CD14-positive monocyte (primary cell): Measurements from ENCODE around the gene BSND. TPM values are rescaled to one million over a fixed set of nuclear protein-coding genes. Genes with fewer than 3 reads are reported as not detected.

Source experiments
- DNase-seq, 3 donors: peaks; one replicate each; pipeline ENCODE4 v3.0.0-alpha.2; 2011 to 2022
- H2AFZ ChIP-seq: 2 replicates; pipeline ENCODE4 v1.6.0; 2012; ENCODE audit warnings: mild to moderate bottlenecking, low read depth, low read length, inconsistent platforms; ENCODE audit not compliant: insufficient read depth, poor library complexity, severe bottlenecking
- H3K27ac ChIP-seq, 2 donors: 1 replicate in 1 of 2; 2 replicates in 1 of 2; pipeline ENCODE4 v1.5.1; 2012 to 2013; ENCODE audit warnings: low read length in 2 of 2, control low read depth in 1 of 2, inconsistent platforms in 1 of 2, low read depth in 1 of 2, mild to moderate bottlenecking in 1 of 2
- H3K27me3 ChIP-seq, 2 donors: one replicate each; pipeline versions ENCODE4 v1.6.0 to v1.6.1; 2011 to 2013; ENCODE audit warnings: low read length in 2 of 2; ENCODE audit not compliant: control insufficient read depth in 2 of 2, insufficient read depth in 2 of 2
- H3K36me3 ChIP-seq, 2 donors: replicated peaks in 1 of 2; 1 replicate in 1 of 2; 2 replicates in 1 of 2; pipeline versions ENCODE4 v1.5.1 to v1.6.1; 2012 to 2013; ENCODE audit warnings: low read length in 2 of 2, control low read depth in 1 of 2, inconsistent platforms in 1 of 2, mild to moderate bottlenecking in 1 of 2; ENCODE audit not compliant: insufficient read depth in 2 of 2, control insufficient read depth in 1 of 2
- H3K4me1 ChIP-seq, 2 donors: 1 replicate in 1 of 2; 2 replicates in 1 of 2; pipeline versions ENCODE4 v1.5.1 to v1.6.1; 2012 to 2013; ENCODE audit warnings: low read length in 2 of 2, control low read depth in 1 of 2, inconsistent platforms in 1 of 2, mild to moderate bottlenecking in 1 of 2, moderate library complexity in 1 of 2; ENCODE audit not compliant: insufficient read depth in 2 of 2, control insufficient read depth in 1 of 2
- H3K4me2 ChIP-seq: replicated peaks from 2 replicates; pipeline ENCODE3; 2012; ENCODE audit warnings: low read length, moderate library complexity, mild to moderate bottlenecking; ENCODE audit not compliant: poor library complexity, severe bottlenecking; ENCODE audit errors: extremely low read depth
- H3K4me3 ChIP-seq, 3 experiments: fragments of 200-600 bp in 1 of 3; sonication (generic) in 1 of 3; replicated peaks in 1 of 3; 1 replicate in 2 of 3; 2 replicates in 1 of 3; pipeline ENCODE4 v1.5.1; 2011 to 2013; ENCODE audit warnings: low read length in 3 of 3, mild to moderate bottlenecking in 3 of 3, control low read depth in 2 of 3, low read depth in 2 of 3, inconsistent platforms in 1 of 3, moderate library complexity in 1 of 3
- H3K79me2 ChIP-seq: 2 replicates; pipeline ENCODE4 v1.6.0; 2012; ENCODE audit warnings: mild to moderate bottlenecking, control low read depth, inconsistent platforms, low read length, moderate library complexity; ENCODE audit not compliant: insufficient read depth
- H3K9ac ChIP-seq: 2 replicates; pipeline ENCODE4 v1.6.0; 2017; ENCODE audit warnings: low read length, mild to moderate bottlenecking; ENCODE audit not compliant: insufficient read depth, poor library complexity, severe bottlenecking
- H3K9me3 ChIP-seq, 2 donors: replicated peaks in 1 of 2; 1 replicate in 1 of 2; 2 replicates in 1 of 2; pipeline versions ENCODE4 v1.5.1 to v1.6.1; 2012 to 2013; ENCODE audit warnings: low read length in 2 of 2, control low read depth in 1 of 2; ENCODE audit not compliant: control insufficient read depth in 1 of 2, insufficient read depth in 1 of 2
- H4K20me1 ChIP-seq: 2 replicates; pipeline ENCODE4 v1.6.0; 2012; ENCODE audit warnings: mild to moderate bottlenecking, low read length, control low read depth, moderate library complexity; ENCODE audit not compliant: insufficient read depth
- H3K27ac Mint-ChIP-seq, 7 donors: one replicate each; pipeline ENCODE4 v1.8.0; 2020; ENCODE audit warnings: mild to moderate bottlenecking in 7 of 7, mixed read lengths in 7 of 7, moderate library complexity in 6 of 7, inconsistent platforms in 2 of 7
- H3K27me3 Mint-ChIP-seq, 3 donors: one replicate each; pipeline ENCODE4 v1.8.0; 2021 to 2022; ENCODE audit warnings: low read depth in 3 of 3, mild to moderate bottlenecking in 3 of 3, mixed read lengths in 3 of 3, moderate library complexity in 3 of 3, inconsistent platforms in 1 of 3
- H3K36me3 Mint-ChIP-seq, 2 donors: one replicate each; pipeline ENCODE4 v1.8.0; 2020; ENCODE audit warnings: mixed read lengths in 2 of 2, inconsistent platforms in 1 of 2, mild to moderate bottlenecking in 1 of 2
- H3K4me1 Mint-ChIP-seq: one replicate; pipeline ENCODE4 v1.8.0; 2020; ENCODE audit warnings: mild to moderate bottlenecking, mixed read lengths
- H3K4me3 Mint-ChIP-seq, 2 donors: one replicate each; pipeline ENCODE4 v1.8.0; 2020; ENCODE audit warnings: mild to moderate bottlenecking in 2 of 2, mixed read lengths in 2 of 2, moderate library complexity in 1 of 2
- H3K9me3 Mint-ChIP-seq, 7 donors: one replicate each; pipeline ENCODE4 v1.8.0; 2020 to 2022; ENCODE audit warnings: mixed read lengths in 7 of 7, mild to moderate bottlenecking in 6 of 7, moderate library complexity in 6 of 7, inconsistent platforms in 2 of 7
- CTCF ChIP-seq: fragments of 200-600 bp; IDR thresholded peaks from one replicate; pipeline ENCODE4 v1.8.0; 2022; ENCODE audit warnings: antibody characterized with exemption, mild to moderate bottlenecking
- WGBS: methylation state at CpG from one replicate; pipeline ENCODE4 v1.1.5; 2013; ENCODE audit warnings: missing lambda C conversion rate; ENCODE audit not compliant: insufficient coverage; 5-methylcytosine and 5-hydroxymethylcytosine counted together
- intact Hi-C, 2 donors: fragments of 100-400 bp; cut with micrococcal nuclease; formaldehyde crosslinking; loops; one replicate each; pipeline versions ENCODE4 v1.15.0 to v1.15.1; 2023
- polyA plus RNA-seq, 3 donors: library from polyadenylated mRNA; depleted of rRNA in 1 of 3; unstranded in 2 of 3; stranded (reverse) in 1 of 3; fragments of 300-500 nt in 2 of 3; fragments of >200 nt in 1 of 3; fragmentation: Illumina TruSeq in 2 of 3; gene quantifications; 1 replicate in 2 of 3; 2 replicates in 1 of 3; pipeline ENCODE4 v1.2.3, GENCODE V29; 2012 to 2021

Gene BSND
- polyA plus RNA-seq, 3 donors: not detected

- no peaks in the 10 kb centered on the region for H3K79me2 ChIP-seq
- no peaks in the 10 kb centered on the region for H4K20me1 ChIP-seq
- no peaks in the 10 kb centered on the region for H3K9me3 ChIP-seq
- peaks cover 31 to 34% of the 10 kb centered on the region in 2 donors for H3K4me1 ChIP-seq
- no peak overlapping the region for H3K4me3 Mint-ChIP-seq
- no peak for TF ChIP-seq CTCF
- 92% methylated on average over 1 of the region's 5 CpGs for WGBS
- no peaks in the 10 kb centered on the region for H3K36me3 Mint-ChIP-seq
- H3K27me3 Mint-ChIP-seq: peaks cover 3 to 25% (median 14%) of the 10 kb centered on the region in 3 donors
- no peak overlapping the region for H2AFZ ChIP-seq
- intact Hi-C loops: no loop called here
- peak overlapping the region in 1 of 2 donors; percentile 12 for H3K27ac ChIP-seq
- DNase-seq: no peak
- H3K4me3 ChIP-seq: no peak overlapping the region
- H3K4me1 Mint-ChIP-seq: peaks cover 44% of the 10 kb centered on the region
- H3K9me3 Mint-ChIP-seq: peaks cover 0 to 12% (median 2%) of the 10 kb centered on the region in 7 donors
- peak overlapping the region in 4 of 7 donors; percentile 47 to 90 (median 71) for H3K27ac Mint-ChIP-seq
- peaks cover 0 to 10% of the 10 kb centered on the region in 2 donors for H3K27me3 ChIP-seq
- H3K4me2 ChIP-seq: no peak overlapping the region
- H3K9ac ChIP-seq: no peak overlapping the region
- H3K36me3 ChIP-seq: no peaks in the 10 kb centered on the region
Measured at GRCh38 chr1:54970901-54971300, 27.8 kb upstream of the BSND start.

GRCh38 chr1:54971317-54971791, 27.4 kb upstream of the BSND start:
- Mint-ChIP-seq H3K4me3 (no peak overlapping the region), H3K36me3 (no peaks in the 10 kb centered on the region), H3K27ac (peak overlapping the region in 6 of 7 donors; percentile 38 to 90 (median 56)), H3K27me3 (peaks cover 5 to 25% (median 14%) of the 10 kb centered on the region in 3 donors), H3K4me1 (peaks cover 40% of the 10 kb centered on the region), H3K9me3 (peaks cover 0 to 10% (median 2%) of the 10 kb centered on the region in 7 donors)
- no peak overlapping the region for H3K9ac ChIP-seq
- H3K4me3 ChIP-seq: no peak overlapping the region
- peaks cover 0 to 11% of the 10 kb centered on the region in 2 donors for H3K27me3 ChIP-seq
- 63% methylated on average over 1 of the region's 7 CpGs for WGBS
- H2AFZ ChIP-seq: no peak overlapping the region
- TF ChIP-seq CTCF: no peak
- H3K27ac ChIP-seq: peak overlapping the region in 1 of 2 donors; percentile 12
- no peaks in the 10 kb centered on the region for H3K36me3 ChIP-seq
- no peak overlapping the region for H3K4me2 ChIP-seq
- H3K79me2 ChIP-seq: no peaks in the 10 kb centered on the region
- no peaks in the 10 kb centered on the region for H4K20me1 ChIP-seq
- peak; percentile 65 to 80 (median 75) for DNase-seq
- peaks cover 26 to 30% of the 10 kb centered on the region in 2 donors for H3K4me1 ChIP-seq
- no peaks in the 10 kb centered on the region for H3K9me3 ChIP-seq
- intact Hi-C loops: no loop called here
